SU-DHL-6 (cell line): ENCODE results near the gene VPS41.

Source experiments
- H2AFZ ChIP-seq: fragments of 200-600 bp; sonication (generic); 2 replicates; pipeline ENCODE4 v1.6.1; 2014; ENCODE audit warnings: low read depth, mild to moderate bottlenecking, moderate library complexity, mixed read lengths, antibody characterized with exemption, low read length; ENCODE audit not compliant: severe bottlenecking
- H3F3A ChIP-seq: fragments of 200-600 bp; shearing (Covaris generic); 2 replicates; pipeline ENCODE4 v1.6.0; 2016; ENCODE audit warnings: antibody characterized with exemption, mild to moderate bottlenecking; ENCODE audit not compliant: insufficient read depth
- H3K27ac ChIP-seq: fragments of 200-600 bp; sonication (generic); 2 replicates; pipeline ENCODE4 v1.5.1; 2016; ENCODE audit warnings: low read depth, mild to moderate bottlenecking, low read length, moderate library complexity, mixed read lengths
- H3K27me3 ChIP-seq: fragments of 200-600 bp; sonication (generic), shearing (Covaris generic); 2 replicates; pipeline ENCODE4 v1.6.0; 2014; ENCODE audit warnings: mild to moderate bottlenecking, low read length
- H3K36me3 ChIP-seq: fragments of 200-600 bp; sonication (generic); 2 replicates; pipeline ENCODE4 v1.6.1; 2014; ENCODE audit warnings: mild to moderate bottlenecking, low read length, mixed read lengths
- H3K4me2 ChIP-seq: fragments of 300-600, 200-600 bp; shearing (Covaris generic), sonication (generic); 2 replicates; pipeline ENCODE4 v1.6.0; 2014; ENCODE audit warnings: low read length, low read depth, mild to moderate bottlenecking; ENCODE audit not compliant: poor library complexity, severe bottlenecking
- H3K4me3 ChIP-seq: fragments of 200-600 bp; sonication (generic); 2 replicates; pipeline ENCODE4 v1.5.1; 2014; ENCODE audit warnings: antibody characterized with exemption, low read length, mild to moderate bottlenecking, mixed read lengths; ENCODE audit not compliant: insufficient read depth, poor library complexity, severe bottlenecking
- H3K79me2 ChIP-seq: fragments of 200-600 bp; sonication (generic); 2 replicates; pipeline ENCODE4 v1.6.1; 2014; ENCODE audit warnings: mild to moderate bottlenecking, low read length, moderate library complexity; ENCODE audit not compliant: insufficient read depth
- H3K9ac ChIP-seq: fragments of 200-600 bp; sonication (generic); 2 replicates; pipeline ENCODE4 v1.7.0; 2014; ENCODE audit warnings: mild to moderate bottlenecking, low read length
- H3K9me2 ChIP-seq: fragments of 200-600 bp; sonication (generic); replicated peaks from 2 replicates; pipeline ENCODE4 v1.6.1; 2014; ENCODE audit warnings: low read length; ENCODE audit not compliant: insufficient read depth
- H3K9me3 ChIP-seq: fragments of 200-600 bp; sonication (generic); 2 replicates; pipeline ENCODE4 v1.6.1; 2014; ENCODE audit warnings: low read length, mixed read lengths; ENCODE audit not compliant: insufficient read depth
- H4K20me1 ChIP-seq: fragments of 200-600 bp; sonication (generic); 2 replicates; pipeline ENCODE4 v1.6.1; 2014; ENCODE audit warnings: low read depth, mild to moderate bottlenecking, antibody characterized with exemption, low read length, moderate library complexity, mixed read lengths
- CTCF ChIP-seq: fragments of 200-600 bp; sonication (generic); IDR thresholded peaks from one replicate; pipeline ENCODE4 v1.5.1; 2017; ENCODE audit warnings: antibody characterized with exemption, mild to moderate bottlenecking, low read length, moderate library complexity; ENCODE audit not compliant: insufficient read depth, poor library complexity, severe bottlenecking
- EZH2phosphoT487 ChIP-seq: fragments of 200-600 bp; sonication (generic), shearing (Covaris generic); conservative IDR thresholded peaks from 2 replicates; pipeline ENCODE4 v1.6.1; 2018; ENCODE audit warnings: mild to moderate bottlenecking, antibody characterized with exemption, low read length, moderate library complexity, mixed read lengths

VPS41 gene

DNA sequence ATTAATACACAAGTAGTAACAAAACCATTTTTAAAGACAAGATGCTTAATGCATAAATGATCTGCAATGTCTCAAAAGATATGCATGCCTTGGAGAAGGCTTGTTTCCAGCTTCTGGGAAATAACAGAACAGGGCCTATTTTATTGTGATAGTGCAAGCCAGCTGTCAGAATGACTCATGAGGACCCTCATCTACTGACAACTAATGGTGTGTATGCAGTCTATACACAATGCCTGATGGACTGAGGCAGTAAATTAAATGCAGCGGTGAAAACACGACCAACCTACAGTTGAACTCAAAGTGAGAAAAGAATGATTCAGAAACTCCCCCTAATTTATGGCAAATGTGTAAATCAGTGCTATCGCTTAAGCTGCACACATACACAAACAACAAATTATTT, 46.3 kb downstream of the VPS41 start:
- no peak overlapping the region for H2AFZ ChIP-seq
- TF ChIP-seq CTCF (no peak), EZH2phosphoT487 (no peak)
- H3F3A ChIP-seq, result no peaks in the 10 kb centered on the region
- H3K4me3 ChIP-seq, result no peak overlapping the region
- no peaks in the 10 kb centered on the region for H3K27me3 ChIP-seq
- no peaks in the 10 kb centered on the region for H3K79me2 ChIP-seq
- H4K20me1 ChIP-seq, result no peaks in the 10 kb centered on the region
- no peaks in the 10 kb centered on the region for H3K9me3 ChIP-seq
- H3K4me2 ChIP-seq, result no peak overlapping the region
- 0 out of 2 replicates have a peak, but pooled peaks cover 3% of the 10 kb centered on the region for H3K36me3 ChIP-seq
- H3K27ac ChIP-seq, result no peak overlapping the region
- H3K9me2 ChIP-seq, result no peaks in the 10 kb centered on the region
- no peak overlapping the region for H3K9ac ChIP-seq

- Histone ChIP-seq H3K79me2 (no peaks in the 10 kb centered on the region), H3K27ac (no peak overlapping the region), H3K9ac (no peak overlapping the region)
These were observed 50.6 kb downstream of the VPS41 start for GRCh38 chr7:38858259-38858884.

DNA sequence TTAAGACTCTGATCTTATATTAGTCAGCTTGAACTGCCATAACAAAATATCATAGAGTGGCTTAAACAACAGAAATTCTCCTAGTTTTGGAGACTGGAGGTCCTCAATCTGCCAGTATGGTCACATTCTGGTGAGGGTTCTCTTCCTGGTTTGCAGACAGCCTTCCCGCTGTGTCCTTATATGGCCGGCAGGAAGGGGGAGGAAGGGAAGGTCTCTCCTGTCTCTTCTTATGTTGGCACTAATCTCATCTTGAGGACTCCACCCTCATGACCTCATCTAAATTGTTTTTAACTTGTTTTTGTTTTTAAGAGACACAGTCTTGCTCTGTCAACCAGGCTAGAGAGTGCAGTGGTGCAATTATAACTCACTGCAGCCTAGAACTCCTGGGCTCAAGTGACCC, 53.1 kb downstream of the VPS41 start:
- Histone ChIP-seq H4K20me1 (no peaks in the 10 kb centered on the region), H3K27ac (no peak overlapping the region), H3K9ac (no peak overlapping the region), H3K9me3 (no peaks in the 10 kb centered on the region), H3K4me2 (no peak overlapping the region), H3F3A (no peaks in the 10 kb centered on the region), H3K9me2 (no peaks in the 10 kb centered on the region), H3K79me2 (no peaks in the 10 kb centered on the region), H3K4me3 (no peak overlapping the region), H3K36me3 (no peaks in the 10 kb centered on the region), H3K27me3 (no peaks in the 10 kb centered on the region), H2AFZ (no peak overlapping the region)
- TF ChIP-seq EZH2phosphoT487, result no peak
- no peak for TF ChIP-seq CTCF

More at GRCh38 chr7:38858259-38858884, 50.6 kb downstream of the VPS41 start:
- H3K9me2 ChIP-seq, result no peaks in the 10 kb centered on the region
- H2AFZ ChIP-seq, result no peak overlapping the region
- H4K20me1 ChIP-seq, result no peaks in the 10 kb centered on the region
- H3K9me3 ChIP-seq, result no peaks in the 10 kb centered on the region
- no peak overlapping the region for H3K4me3 ChIP-seq
- no peak for TF ChIP-seq CTCF
- TF ChIP-seq EZH2phosphoT487, result no peak
- no peaks in the 10 kb centered on the region for H3K27me3 ChIP-seq
- H3K4me2 ChIP-seq, result no peak overlapping the region
- H3F3A ChIP-seq, result no peaks in the 10 kb centered on the region
- H3K36me3 ChIP-seq, result 0 out of 2 replicates have a peak, but pooled peaks cover 3% of the 10 kb centered on the region
